H1 (cell line): ENCODE measurements around the gene SNRNP200. TPM values are rescaled to one million over a fixed set of nuclear protein-coding genes. Genes with fewer than 3 reads are reported as not detected.

Source experiments
- CTCF ChIA-PET: fragments of 300-600 bp; sonication (Branson Sonifier 250); formaldehyde crosslinking; loops from one replicate; lab custom pipeline; 2021; ENCODE audit not compliant: partially characterized antibody; lab: Charles Lee
- POLR2A ChIA-PET: fragments of 300-600 bp; sonication (Branson Sonifier 250); formaldehyde crosslinking; loops from one replicate; lab custom pipeline; 2021; ENCODE audit warnings: inconsistent platforms; ENCODE audit not compliant: partially characterized antibody; lab: Charles Lee
- DNase-seq, 2 experiments: peaks; one replicate each; pipeline versions ENCODE4 v3.0.0 to v3.0.0-alpha.2; 2010 to 2022; ENCODE audit warnings: low spot score in 2 of 2, low read depth in 1 of 2, mixed read lengths in 1 of 2
- FAIRE-seq: peaks from 2 replicates; lab custom pipeline; 2011; peaks lifted over from hg19 to GRCh38; lab: Jason Lieb, UNC
- H2AFZ ChIP-seq: 2 replicates; pipeline ENCODE4 v1.8.1; 2012; ENCODE audit warnings: low read length, inconsistent platforms
- H2AK5ac ChIP-seq: 2 replicates; pipeline ENCODE4 v1.6.1; 2013; ENCODE audit warnings: low read depth, low read length
- H2BK120ac ChIP-seq: replicated peaks from 2 replicates; pipeline ENCODE3; 2013; ENCODE audit warnings: low read depth, low read length, inconsistent platforms
- H2BK12ac ChIP-seq: 2 replicates; pipeline ENCODE4 v1.6.1; 2013; ENCODE audit warnings: low read depth, low read length
- H2BK15ac ChIP-seq: 2 replicates; pipeline ENCODE4 v1.6.1; 2013; ENCODE audit warnings: low read length
- H2BK20ac ChIP-seq: 2 replicates; pipeline ENCODE4 v1.6.1; 2013; ENCODE audit warnings: low read length
- H2BK5ac ChIP-seq: 2 replicates; pipeline ENCODE4 v1.6.1; 2013; ENCODE audit warnings: low read depth, low read length
- H3K14ac ChIP-seq: 2 replicates; pipeline ENCODE4 v1.6.1; 2013; ENCODE audit warnings: inconsistent platforms; ENCODE audit not compliant: insufficient read length
- H3K18ac ChIP-seq: 2 replicates; pipeline ENCODE4 v1.6.1; 2013; ENCODE audit warnings: low read length; ENCODE audit errors: extremely low read depth
- H3K23ac ChIP-seq: 2 replicates; pipeline ENCODE4 v1.6.1; 2013; ENCODE audit warnings: inconsistent platforms; ENCODE audit not compliant: insufficient read length
- H3K23me2 ChIP-seq: 2 replicates; pipeline ENCODE4 v1.6.1; 2013; ENCODE audit warnings: low read depth, low read length
- H3K27ac ChIP-seq: 2 replicates; pipeline ENCODE4 v1.6.1; 2011; ENCODE audit warnings: low read depth, low read length, inconsistent platforms
- H3K27me3 ChIP-seq, 4 experiments: replicated peaks in 1 of 4; 1 replicate in 1 of 4; 2 replicates in 3 of 4; pipeline versions ENCODE4 v1.6.1 to v1.8.1; 2011 to 2013; ENCODE audit warnings: low read length in 3 of 4, mild to moderate bottlenecking in 3 of 4, inconsistent platforms in 2 of 4, mixed read lengths in 2 of 4, moderate library complexity in 1 of 4; ENCODE audit not compliant: control insufficient read depth in 3 of 4, insufficient read depth in 3 of 4; ENCODE audit errors: extremely low read depth in 1 of 4
- H3K36me3 ChIP-seq, 4 experiments: 2 replicates each; pipeline versions ENCODE4 v1.6.1 to v1.8.1; 2011 to 2013; ENCODE audit warnings: mild to moderate bottlenecking in 4 of 4, low read length in 3 of 4, moderate library complexity in 2 of 4, control low read depth in 1 of 4, inconsistent platforms in 1 of 4; ENCODE audit not compliant: insufficient read depth in 4 of 4, control insufficient read depth in 2 of 4
- H3K4ac ChIP-seq: replicated peaks from 2 replicates; pipeline ENCODE3; 2013; ENCODE audit warnings: low read length, low read depth, mixed read lengths, inconsistent platforms; ENCODE audit not compliant: insufficient read length
- H3K4me1 ChIP-seq, 4 experiments: replicated peaks in 1 of 4; 1 replicate in 1 of 4; 2 replicates in 3 of 4; pipeline versions ENCODE4 v1.6.1 to v1.8.1; 2011 to 2013; ENCODE audit warnings: low read length in 3 of 4, inconsistent platforms in 2 of 4, mixed read lengths in 1 of 4; ENCODE audit not compliant: insufficient read depth in 4 of 4, control insufficient read depth in 3 of 4
- H3K4me2 ChIP-seq, 2 experiments: 2 replicates each; pipeline versions ENCODE4 v1.6.1 to v1.8.1; 2011 to 2013; ENCODE audit warnings: low read depth in 2 of 2, low read length in 2 of 2, control low read depth in 1 of 2, inconsistent platforms in 1 of 2, mild to moderate bottlenecking in 1 of 2; ENCODE audit not compliant: insufficient read depth in 1 of 2
- H3K4me3 ChIP-seq, 4 experiments: fragments of 200-600, 300-600 bp in 1 of 4; sonication (generic), shearing (Covaris generic), sonication (Bioruptor Twin) in 1 of 4; 2 replicates each; pipeline versions ENCODE4 v1.5.1 to v1.8.1; 2011 to 2016; ENCODE audit warnings: low read length in 4 of 4, low read depth in 3 of 4, control low read depth in 2 of 4, inconsistent platforms in 2 of 4, mild to moderate bottlenecking in 2 of 4, mixed read lengths in 1 of 4, moderate library complexity in 1 of 4; ENCODE audit not compliant: insufficient read depth in 2 of 4; ENCODE audit errors: extremely low read depth in 1 of 4
- H3K56ac ChIP-seq: replicated peaks from 2 replicates; pipeline ENCODE3; 2013; ENCODE audit warnings: low read depth, mild to moderate bottlenecking, mixed read lengths, low read length, inconsistent platforms; ENCODE audit not compliant: insufficient read length
- H3K79me1 ChIP-seq: 2 replicates; pipeline ENCODE4 v1.6.1; 2013; ENCODE audit warnings: low read depth, low read length, control low read depth
- H3K79me2 ChIP-seq, 2 experiments: 2 replicates each; pipeline versions ENCODE4 v1.6.1 to v1.8.1; 2012 to 2013; ENCODE audit warnings: low read length in 2 of 2, mild to moderate bottlenecking in 2 of 2, inconsistent platforms in 1 of 2; ENCODE audit not compliant: insufficient read depth in 2 of 2, control insufficient read depth in 1 of 2
- H3K9ac ChIP-seq, 4 experiments: replicated peaks in 1 of 4; 1 replicate in 1 of 4; 2 replicates in 3 of 4; pipeline versions ENCODE4 v1.6.1 to v1.8.1; 2011 to 2013; ENCODE audit warnings: low read depth in 3 of 4, low read length in 3 of 4, control low read depth in 2 of 4, mild to moderate bottlenecking in 2 of 4, moderate library complexity in 2 of 4, inconsistent platforms in 1 of 4; ENCODE audit errors: extremely low read depth in 1 of 4
- H3K9me3 ChIP-seq, 2 experiments: 2 replicates each; pipeline versions ENCODE4 v1.6.1 to v1.8.1; 2012 to 2013; ENCODE audit warnings: mild to moderate bottlenecking in 2 of 2, moderate library complexity in 2 of 2, control low read depth in 1 of 2, inconsistent platforms in 1 of 2, low read depth in 1 of 2, low read length in 1 of 2, mixed read lengths in 1 of 2; ENCODE audit not compliant: insufficient read depth in 2 of 2
- H4K20me1 ChIP-seq, 2 experiments: replicated peaks in 1 of 2; 2 replicates each; pipeline versions ENCODE3 to v1.8.1; 2011 to 2013; ENCODE audit warnings: inconsistent platforms in 2 of 2, low read length in 2 of 2, mild to moderate bottlenecking in 1 of 2; ENCODE audit not compliant: insufficient read depth in 2 of 2, control insufficient read depth in 1 of 2
- H4K5ac ChIP-seq: 2 replicates; pipeline ENCODE4 v1.6.1; 2013; ENCODE audit warnings: low read length, low read depth, mixed read lengths, inconsistent platforms; ENCODE audit not compliant: insufficient read length
- H4K8ac ChIP-seq: 2 replicates; pipeline ENCODE4 v1.8.0; 2013; ENCODE audit warnings: mild to moderate bottlenecking, moderate library complexity, low read length, inconsistent platforms; ENCODE audit not compliant: insufficient read depth; ENCODE audit errors: extremely low read depth
- H4K91ac ChIP-seq: replicated peaks from 2 replicates; pipeline ENCODE3; 2013; ENCODE audit warnings: low read length, mixed read lengths, inconsistent platforms; ENCODE audit not compliant: insufficient read length
- SIN3A ChIP-seq, 2 experiments: IDR thresholded peaks in 1 of 2; conservative IDR thresholded peaks in 1 of 2; 2 replicates each; pipeline ENCODE4 v1.6.1; 2011 to 2012; ENCODE audit warnings: low read length in 2 of 2, improper control_type of control experiment in 1 of 2, low read depth in 1 of 2, mild to moderate bottlenecking in 1 of 2
- SIX5 ChIP-seq: IDR thresholded peaks from 2 replicates; pipeline ENCODE4 v1.6.1; 2011; ENCODE audit warnings: mild to moderate bottlenecking, low read depth, low read length
- TAF7 ChIP-seq: optimal IDR thresholded peaks from 2 replicates; pipeline ENCODE3; 2011; ENCODE audit warnings: low read depth, mild to moderate bottlenecking, inconsistent platforms, low read length, moderate library complexity, borderline replicate concordance
- YY1 ChIP-seq: IDR thresholded peaks from 2 replicates; pipeline ENCODE4 v1.6.1; 2011; ENCODE audit warnings: low read depth, mild to moderate bottlenecking, low read length
- WGBS, 2 experiments: shearing (Covaris generic) in 1 of 2; methylation state at CpG; one replicate each; pipeline versions ENCODE4 v1.1.6 to v1.1.7; 2013 to 2015; ENCODE audit warnings: low lambda C conversion rate in 2 of 2, mixed read lengths in 2 of 2, inconsistent platforms in 1 of 2, low coverage in 1 of 2, missing lambda C conversion rate in 1 of 2; ENCODE audit not compliant: insufficient replicate concordance in 2 of 2, insufficient coverage in 1 of 2, insufficient read length in 1 of 2; ENCODE audit errors: extremely low coverage in 1 of 2, missing lambda C conversion rate in 1 of 2; 5-methylcytosine and 5-hydroxymethylcytosine counted together
- polyA plus RNA-seq, 7 experiments: library from polyadenylated mRNA; depleted of rRNA in 3 of 7; stranded (reverse) in 5 of 7; unstranded in 2 of 7; fragments of >200 nt in 5 of 7; fragments of 200-250 nt in 2 of 7; gene quantifications; 1 replicate in 5 of 7; 2 replicates in 1 of 7; 4 replicates in 1 of 7; pipeline versions ENCODE4 v1.2.1 to v1.2.3, GENCODE V29; 2011 to 2013; ENCODE audit warnings: missing spikeins in 2 of 7, mixed read lengths in 2 of 7
- total RNA-seq: library from RNA; stranded (reverse); fragmentation: NEBNext Ultra II Directional; extraction: Animal tissue kit (Norgen Biotek cat#: 25700); gene quantifications from 2 replicates; pipeline ENCODE4 v1.2.1, GENCODE V29; 2021
- TF ChIP-seq, protein P1 (sequence below): IDR thresholded peaks from 2 replicates; pipeline ENCODE4 v1.6.1; 2012; ENCODE audit warnings: low read length, inconsistent platforms

Gene SNRNP200
- total and polyA plus RNA-seq, 2 of the 8 experiments (the other 6 are each of a cell fraction or from before 2014, with no cell fraction given) = 190 to 289 TPM

GRCh38 chr2:96341641-96342040 lies 36.3 kb upstream of the SNRNP200 start:
- peaks cover 15 to 49% of the 10 kb centered on the region in 2 experiments for H3K79me2 ChIP-seq
- no peak for DNase-seq
- H4K20me1 ChIP-seq = peaks cover 2% of the 10 kb centered on the region in 2 experiments
- TF ChIP-seq SIX5 (no peak), SIN3A (conservative IDR thresholded peaks at IDR 0.05 in 1 of 2, IDR thresholded peaks at IDR 0.05 in 1 of 2; ENCODE audit: low read depth in 1 of 2, low read length in 2 of 2) (no peak), TAF7 (no peak), YY1 (no peak)
- TF ChIP-seq, protein P1, sequence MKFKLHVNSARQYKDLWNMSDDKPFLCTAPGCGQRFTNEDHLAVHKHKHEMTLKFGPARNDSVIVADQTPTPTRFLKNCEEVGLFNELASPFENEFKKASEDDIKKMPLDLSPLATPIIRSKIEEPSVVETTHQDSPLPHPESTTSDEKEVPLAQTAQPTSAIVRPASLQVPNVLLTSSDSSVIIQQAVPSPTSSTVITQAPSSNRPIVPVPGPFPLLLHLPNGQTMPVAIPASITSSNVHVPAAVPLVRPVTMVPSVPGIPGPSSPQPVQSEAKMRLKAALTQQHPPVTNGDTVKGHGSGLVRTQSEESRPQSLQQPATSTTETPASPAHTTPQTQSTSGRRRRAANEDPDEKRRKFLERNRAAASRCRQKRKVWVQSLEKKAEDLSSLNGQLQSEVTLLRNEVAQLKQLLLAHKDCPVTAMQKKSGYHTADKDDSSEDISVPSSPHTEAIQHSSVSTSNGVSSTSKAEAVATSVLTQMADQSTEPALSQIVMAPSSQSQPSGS = no peak
- peaks cover 0 to 1% (median 0%) of the 10 kb centered on the region in 4 experiments; a peak in 3 of 7 replicates for H3K4me1 ChIP-seq
- ChIA-PET CTCF (interaction anchor here (0.6 kb wide), 1 partner anchor 45 kb away, joined by 3 read pairs; no protein-coding TSS in a partner anchor), POLR2A (interaction anchor here (0.7 to 1.2 kb wide), 2 partner anchors 14 to 72 kb away, joined by 3 to 4 read pairs; no protein-coding TSS in a partner anchor)
- no peak overlapping the region; the same call in 1 of the 2 replicates for H4K8ac ChIP-seq
- H2AFZ ChIP-seq = no peak overlapping the region
- H3K27me3 ChIP-seq = no peaks in the 10 kb centered on the region
- no peak overlapping the region for H4K5ac ChIP-seq
- WGBS, 2 experiments = 97% methylated on average over 14 of the region's 14 CpGs; no CpG with 5 or more reads in 1 of the 2 experiments
- H2BK15ac ChIP-seq = no peak overlapping the region
- no peak overlapping the region for H2BK120ac ChIP-seq
- no peak overlapping the region for H3K4me3 ChIP-seq
- H3K36me3 ChIP-seq = peaks cover 22 to 48% (median 40%) of the 10 kb centered on the region in 4 experiments
- H3K9me3 ChIP-seq = no peaks in the 10 kb centered on the region
- H3K56ac ChIP-seq = no peak overlapping the region
- no peak overlapping the region for H2BK5ac ChIP-seq
- H3K27ac ChIP-seq = no peak overlapping the region
- H3K4me2 ChIP-seq = no peak overlapping the region
- no peak overlapping the region for H2AK5ac ChIP-seq
- H3K23me2 ChIP-seq = 0 out of 2 replicates have a peak, but pooled peaks cover under 1% of the 10 kb centered on the region
- no peak overlapping the region for H3K23ac ChIP-seq
- no peak overlapping the region for H3K9ac ChIP-seq
- no peak overlapping the region for H2BK12ac ChIP-seq
- peaks cover 10% of the 10 kb centered on the region; the same call in 1 of the 2 replicates for H3K79me1 ChIP-seq
- no peak overlapping the region for H3K14ac ChIP-seq
- H4K91ac ChIP-seq = no peak overlapping the region
- no peak overlapping the region for H3K18ac ChIP-seq
- H3K4ac ChIP-seq = no peak overlapping the region
- FAIRE-seq = no peak
- no peak overlapping the region for H2BK20ac ChIP-seq
